ENCODE results near the gene PAX2.

The PAX2 gene

DNA sequence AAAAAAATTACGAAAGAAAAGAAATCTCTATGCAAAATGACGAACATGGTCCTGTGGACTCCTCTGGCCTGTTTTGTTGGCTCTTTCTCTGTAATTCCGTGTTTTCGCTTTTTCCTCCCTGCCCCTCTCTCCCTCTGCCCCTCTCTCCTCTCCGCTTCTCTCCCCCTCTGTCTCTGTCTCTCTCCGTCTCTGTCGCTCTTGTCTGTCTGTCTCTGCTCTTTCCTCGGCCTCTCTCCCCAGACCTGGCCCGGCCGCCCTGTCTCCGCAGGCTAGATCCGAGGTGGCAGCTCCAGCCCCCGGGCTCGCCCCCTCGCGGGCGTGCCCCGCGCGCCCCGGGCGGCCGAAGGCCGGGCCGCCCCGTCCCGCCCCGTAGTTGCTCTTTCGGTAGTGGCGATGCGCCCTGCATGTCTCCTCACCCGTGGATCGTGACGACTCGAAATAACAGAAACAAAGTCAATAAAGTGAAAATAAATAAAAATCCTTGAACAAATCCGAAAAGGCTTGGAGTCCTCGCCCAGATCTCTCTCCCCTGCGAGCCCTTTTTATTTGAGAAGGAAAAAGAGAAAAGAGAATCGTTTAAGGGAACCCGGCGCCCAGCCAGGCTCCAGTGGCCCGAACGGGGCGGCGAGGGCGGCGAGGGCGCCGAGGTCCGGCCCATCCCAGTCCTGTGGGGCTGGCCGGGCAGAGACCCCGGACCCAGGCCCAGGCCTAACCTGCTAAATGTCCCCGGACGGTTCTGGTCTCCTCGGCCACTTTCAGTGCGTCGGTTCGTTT lies 83.9 kb downstream of the PAX2 start:
- TF ChIP-seq, protein P1, sequence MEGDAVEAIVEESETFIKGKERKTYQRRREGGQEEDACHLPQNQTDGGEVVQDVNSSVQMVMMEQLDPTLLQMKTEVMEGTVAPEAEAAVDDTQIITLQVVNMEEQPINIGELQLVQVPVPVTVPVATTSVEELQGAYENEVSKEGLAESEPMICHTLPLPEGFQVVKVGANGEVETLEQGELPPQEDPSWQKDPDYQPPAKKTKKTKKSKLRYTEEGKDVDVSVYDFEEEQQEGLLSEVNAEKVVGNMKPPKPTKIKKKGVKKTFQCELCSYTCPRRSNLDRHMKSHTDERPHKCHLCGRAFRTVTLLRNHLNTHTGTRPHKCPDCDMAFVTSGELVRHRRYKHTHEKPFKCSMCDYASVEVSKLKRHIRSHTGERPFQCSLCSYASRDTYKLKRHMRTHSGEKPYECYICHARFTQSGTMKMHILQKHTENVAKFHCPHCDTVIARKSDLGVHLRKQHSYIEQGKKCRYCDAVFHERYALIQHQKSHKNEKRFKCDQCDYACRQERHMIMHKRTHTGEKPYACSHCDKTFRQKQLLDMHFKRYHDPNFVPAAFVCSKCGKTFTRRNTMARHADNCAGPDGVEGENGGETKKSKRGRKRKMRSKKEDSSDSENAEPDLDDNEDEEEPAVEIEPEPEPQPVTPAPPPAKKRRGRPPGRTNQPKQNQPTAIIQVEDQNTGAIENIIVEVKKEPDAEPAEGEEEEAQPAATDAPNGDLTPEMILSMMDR (IDR thresholded peaks at IDR 0.05) = no peak

DNA sequence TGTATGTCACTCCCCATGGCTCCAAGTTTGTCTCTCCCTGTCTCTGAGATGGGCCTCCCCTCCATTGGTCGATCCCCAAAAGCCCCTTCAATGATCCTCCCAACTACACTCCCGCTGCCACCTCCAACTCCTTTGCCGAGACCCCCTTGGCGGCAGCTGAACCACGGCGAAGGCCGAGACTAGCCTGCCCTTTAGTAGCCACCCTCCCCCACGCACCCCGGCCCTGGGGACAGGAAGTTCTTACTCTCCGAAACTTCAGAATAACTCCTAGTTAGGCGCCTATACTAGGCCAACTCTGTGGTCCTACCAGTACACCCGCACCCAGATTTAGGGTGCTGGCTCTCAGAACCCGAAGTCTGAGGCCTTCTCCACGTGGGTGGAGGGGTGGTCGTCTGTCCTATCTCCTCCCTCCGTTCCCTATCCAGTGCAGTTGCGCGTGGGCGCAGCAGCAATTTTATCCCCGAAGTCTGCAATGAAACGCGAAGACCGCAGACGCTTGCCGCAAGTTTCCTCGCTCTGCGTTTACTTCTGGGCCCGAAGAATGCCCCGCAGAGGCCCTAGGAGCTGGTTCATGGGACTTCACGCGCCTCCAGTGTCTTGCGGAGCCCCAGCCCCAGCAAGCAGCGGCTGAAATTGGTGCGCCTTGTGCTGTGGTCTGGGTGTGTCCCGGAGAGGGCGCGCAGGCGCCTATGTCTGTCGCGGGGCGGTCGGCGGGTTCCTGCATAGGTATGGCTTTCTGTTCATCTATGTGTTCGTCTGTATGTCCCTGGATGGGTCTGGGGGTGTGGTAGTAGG lies 84.7 kb downstream of the PAX2 start:
- TF ChIP-seq, protein P1 (IDR thresholded peaks at IDR 0.05) = no peak

DNA sequence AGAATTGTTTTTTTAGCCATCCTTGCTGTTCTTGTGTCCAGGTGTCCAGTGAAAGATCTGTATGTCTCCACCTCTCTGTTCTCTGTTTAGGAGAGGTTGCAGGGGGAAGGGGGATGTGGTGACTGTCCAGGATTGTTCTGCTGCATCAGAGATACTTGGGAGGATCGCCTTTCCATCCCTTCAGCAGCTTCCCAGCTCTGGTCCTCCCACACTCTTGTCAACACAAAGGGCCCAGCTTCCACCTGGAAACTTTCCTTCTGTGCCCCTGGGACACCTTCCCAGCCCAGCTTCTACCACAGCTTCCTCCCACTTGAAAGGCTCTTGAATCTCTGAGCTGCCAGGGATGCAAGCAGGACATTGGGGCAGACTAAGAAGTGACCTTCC lies 85.3 kb downstream of the PAX2 start:
- TF ChIP-seq, protein P1 (IDR thresholded peaks at IDR 0.05) = no peak

DNA sequence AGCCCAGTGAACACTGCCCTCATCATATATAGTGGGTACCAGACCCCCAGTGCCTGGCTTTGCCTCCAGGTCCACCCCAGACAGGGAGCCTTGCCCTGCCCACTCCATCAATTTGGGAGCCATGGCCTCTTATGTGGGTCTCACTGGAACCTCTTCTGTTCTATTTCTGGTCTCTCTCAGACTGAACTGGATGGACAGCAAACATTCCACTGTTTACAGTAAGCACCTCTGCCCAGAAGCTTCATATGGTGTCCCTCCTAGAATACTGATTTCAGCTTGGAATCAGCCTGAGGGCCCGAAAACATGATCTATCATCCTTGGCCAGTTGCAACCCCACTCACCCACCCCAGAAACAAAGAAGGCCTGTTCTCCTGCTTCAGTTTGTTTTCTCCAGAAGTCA lies 86.4 kb downstream of the PAX2 start:
- TF ChIP-seq, protein P1 (IDR thresholded peaks at IDR 0.05) = no peak

DNA sequence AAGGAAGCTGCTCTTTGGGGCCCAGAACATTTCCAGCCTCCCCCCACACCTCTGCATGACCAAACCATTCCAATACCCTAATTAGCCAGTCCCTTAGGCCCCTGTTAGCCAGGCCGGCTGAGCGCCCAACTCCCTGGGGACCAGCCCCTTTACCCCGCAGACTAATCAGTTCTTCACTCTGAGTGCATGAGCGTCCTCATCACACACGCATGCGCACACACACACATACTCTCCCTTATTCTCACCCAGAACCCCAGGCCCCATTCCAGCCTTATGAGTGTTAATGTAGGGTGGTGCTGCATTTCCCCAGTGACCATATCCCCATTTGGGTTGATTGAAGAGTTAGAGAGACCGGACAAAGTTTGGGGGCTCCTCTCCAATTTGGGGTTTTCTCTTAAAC lies 90.4 kb downstream of the PAX2 start:
- TF ChIP-seq, protein P1 (IDR thresholded peaks at IDR 0.05) = no peak

DNA sequence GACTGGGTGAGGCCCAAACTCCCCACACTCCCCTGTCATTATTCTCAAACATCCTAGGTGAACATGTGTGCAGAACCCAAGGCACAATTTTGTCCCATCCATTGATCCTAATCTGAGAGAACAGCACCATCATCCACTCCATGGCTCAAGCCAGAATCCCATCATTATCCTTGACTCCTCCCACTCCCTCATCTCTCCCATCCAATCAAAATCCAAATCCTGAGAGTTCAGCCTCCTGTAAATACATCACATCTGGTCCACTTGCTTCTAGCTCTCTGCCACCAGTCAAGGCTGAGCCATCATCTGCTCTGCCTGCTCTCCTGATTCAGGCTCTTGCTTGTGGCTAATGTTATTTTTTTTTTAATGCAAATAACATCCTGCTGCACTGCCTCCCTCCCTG lies 91.5 kb downstream of the PAX2 start:
- TF ChIP-seq, protein P1 (IDR thresholded peaks at IDR 0.05) = no peak

DNA sequence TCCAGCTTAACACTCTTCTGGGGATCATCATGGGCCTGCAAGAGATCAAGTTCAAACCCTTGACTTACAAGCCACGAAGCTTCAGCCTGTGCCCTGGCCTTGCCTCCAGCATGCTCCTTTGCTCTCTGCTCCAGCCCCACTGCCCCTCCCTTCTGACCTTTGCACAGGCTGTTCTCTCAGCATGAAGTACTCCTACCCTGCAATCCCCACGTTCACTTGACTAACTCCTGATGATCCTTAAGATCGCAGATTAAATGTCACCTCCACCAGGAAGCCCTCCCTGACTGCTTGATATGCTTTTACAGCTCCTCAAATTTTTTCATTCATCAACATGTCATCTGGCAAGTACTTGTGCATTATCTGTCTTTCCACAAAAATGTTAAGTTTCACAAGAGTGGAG lies 91.9 kb downstream of the PAX2 start:
- TF ChIP-seq, protein P1 (IDR thresholded peaks at IDR 0.05) = no peak

All from LNCAP (cell line).